Measurements from ENCODE around the gene SPTB.

Gene SPTB

GRCh38 chr14:64705381-64706118, 174.2 kb downstream of the SPTB start:
- no peak for DNase-seq

DNA sequence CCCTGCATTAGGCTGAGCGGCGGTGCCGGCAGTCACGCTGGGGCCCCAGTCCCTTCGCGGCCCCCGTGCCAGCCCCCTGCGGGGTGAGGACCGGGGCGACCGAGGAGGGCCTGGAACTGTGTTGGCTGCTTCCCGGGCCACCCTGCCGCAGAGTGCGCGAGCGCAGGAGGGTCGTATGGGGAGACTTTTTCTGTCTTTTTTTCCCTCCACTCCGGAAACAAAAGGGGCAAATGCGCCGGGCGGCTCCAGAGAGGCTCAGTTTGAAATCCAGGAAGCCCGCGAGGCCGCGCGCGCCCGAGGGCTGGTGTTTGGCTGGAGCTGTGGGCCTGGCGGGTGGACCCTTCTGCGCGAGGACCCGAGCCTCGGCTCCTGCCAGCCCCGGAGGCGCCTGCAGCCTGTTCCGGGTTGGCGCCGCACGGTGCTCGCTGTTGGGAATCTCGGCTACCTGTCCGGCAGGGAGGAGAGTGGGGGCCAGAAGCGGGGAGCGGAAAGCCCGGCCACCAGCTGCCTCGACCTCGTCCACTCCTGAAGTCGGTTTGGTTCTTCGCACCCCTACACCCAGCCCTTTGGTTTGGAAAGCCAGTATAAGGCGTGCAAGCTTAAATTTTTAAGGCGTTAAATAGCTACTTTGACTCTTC, 174.8 kb downstream of the SPTB start:
- DNase-seq: no peak

GRCh38 chr14:64704143-64704742, 175.5 kb downstream of the SPTB start, which contains the start of gene PLEKHG3:
Gene PLEKHG3 (plus strand): TSS chr14:64704424. CDS start chr14:64727632, 23,208 bp downstream.
- DNase-seq: no peak

- no peak for DNase-seq
Measured at GRCh38 chr14:64703395-64704142, 176.1 kb downstream of the SPTB start.

GRCh38 chr14:64702493-64703394, 177.0 kb downstream of the SPTB start:
- no peak for DNase-seq

- DNase-seq: no peak
Measured at GRCh38 chr14:64701660-64702059, 178.0 kb downstream of the SPTB start.

DNA sequence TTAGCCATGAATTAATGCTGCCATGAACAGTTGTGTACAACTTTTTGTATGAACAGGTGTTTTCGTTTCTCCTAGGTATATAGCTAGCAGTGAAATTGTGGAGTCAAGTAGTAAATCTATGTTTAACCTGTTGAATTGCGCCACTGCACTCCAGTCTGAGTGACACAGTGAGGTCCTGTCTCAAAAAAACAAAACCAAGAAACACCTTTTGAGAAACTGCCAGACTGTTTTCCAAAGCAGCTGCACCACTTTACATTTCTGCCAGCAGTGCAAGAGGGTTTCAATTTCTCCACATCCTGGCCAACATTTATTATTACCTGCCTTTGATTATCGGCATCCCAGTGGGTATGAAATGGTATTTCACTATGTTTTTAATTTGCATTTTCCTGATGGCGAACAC, 178.8 kb downstream of the SPTB start:
- DNase-seq: no peak

GRCh38 chr14:64700290-64700689, 179.4 kb downstream of the SPTB start:
- DNase-seq: no peak

- no peak for DNase-seq
Measured at GRCh38 chr14:64698903-64699302, 180.8 kb downstream of the SPTB start.

DNA sequence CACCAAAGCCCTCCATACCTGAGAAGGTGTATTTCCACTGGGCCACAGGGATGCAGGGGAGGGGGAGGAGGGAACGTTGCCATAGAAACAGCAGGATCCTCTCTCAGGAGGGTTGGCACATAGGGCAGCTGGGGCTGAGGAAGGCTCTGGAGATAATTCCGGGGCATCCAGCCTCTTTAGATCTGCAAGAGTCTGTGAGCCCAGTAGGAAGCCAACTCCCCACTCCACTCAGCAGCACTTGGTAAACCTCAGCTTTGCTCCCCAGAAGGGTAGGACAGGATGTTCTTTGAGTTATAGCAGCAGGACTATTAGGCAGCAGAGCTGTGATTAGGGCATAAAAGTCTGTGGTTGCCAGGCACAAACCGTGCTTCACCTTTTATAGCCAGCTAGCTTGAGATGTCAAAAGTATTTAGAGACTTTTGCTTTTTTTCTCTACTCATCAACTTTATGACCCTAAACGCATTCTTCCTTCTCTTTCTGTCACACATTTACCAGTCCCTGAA, 183.3 kb downstream of the SPTB start:
- DNase-seq: no peak
